ENCODE measurements around the gene KCNMA1.

DNA sequence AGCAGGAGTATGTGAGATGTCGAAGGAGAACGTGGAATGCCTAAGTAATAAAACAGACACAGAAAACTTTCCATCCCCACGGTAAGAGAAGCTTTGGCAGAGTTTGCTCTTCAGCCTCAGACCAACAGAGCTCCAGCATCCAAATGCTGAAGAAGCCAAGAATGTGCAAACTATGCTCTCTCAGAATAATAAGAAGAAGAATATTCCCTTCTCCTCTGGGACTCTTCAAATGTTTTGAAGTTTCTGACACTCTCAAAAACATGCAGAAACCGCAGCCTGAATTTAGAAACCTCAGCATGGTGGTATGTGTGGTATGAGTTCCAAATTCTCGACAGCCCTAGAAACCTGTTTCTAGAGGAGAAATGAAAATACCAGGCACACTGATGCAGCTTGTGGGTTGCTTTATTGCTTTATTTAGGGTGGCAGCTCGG is 113.3 kb downstream of the KCNMA1 start:
- TF ChIP-seq, protein P1, sequence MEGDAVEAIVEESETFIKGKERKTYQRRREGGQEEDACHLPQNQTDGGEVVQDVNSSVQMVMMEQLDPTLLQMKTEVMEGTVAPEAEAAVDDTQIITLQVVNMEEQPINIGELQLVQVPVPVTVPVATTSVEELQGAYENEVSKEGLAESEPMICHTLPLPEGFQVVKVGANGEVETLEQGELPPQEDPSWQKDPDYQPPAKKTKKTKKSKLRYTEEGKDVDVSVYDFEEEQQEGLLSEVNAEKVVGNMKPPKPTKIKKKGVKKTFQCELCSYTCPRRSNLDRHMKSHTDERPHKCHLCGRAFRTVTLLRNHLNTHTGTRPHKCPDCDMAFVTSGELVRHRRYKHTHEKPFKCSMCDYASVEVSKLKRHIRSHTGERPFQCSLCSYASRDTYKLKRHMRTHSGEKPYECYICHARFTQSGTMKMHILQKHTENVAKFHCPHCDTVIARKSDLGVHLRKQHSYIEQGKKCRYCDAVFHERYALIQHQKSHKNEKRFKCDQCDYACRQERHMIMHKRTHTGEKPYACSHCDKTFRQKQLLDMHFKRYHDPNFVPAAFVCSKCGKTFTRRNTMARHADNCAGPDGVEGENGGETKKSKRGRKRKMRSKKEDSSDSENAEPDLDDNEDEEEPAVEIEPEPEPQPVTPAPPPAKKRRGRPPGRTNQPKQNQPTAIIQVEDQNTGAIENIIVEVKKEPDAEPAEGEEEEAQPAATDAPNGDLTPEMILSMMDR (IDR thresholded peaks at IDR 0.05), result no peak
- TF ChIP-seq POLR2AphosphoS5 (IDR thresholded peaks at IDR 0.05; ENCODE audit: insufficient read depth in 1 of 2, low read depth in 1 of 2), result no peak

Data from vagina (tissue), 2 donors.